Keratinocyte (primary cell): ENCODE measurements around the gene SRPK2. TPM values are rescaled to one million over a fixed set of nuclear protein-coding genes. Genes with fewer than 3 reads are reported as not detected.

ENCODE experiments used
- DNase-seq: peaks from one replicate; pipeline ENCODE4 v3.0.0-alpha.2; 2011; ENCODE audit warnings: low read depth, missing footprints, low spot score
- FAIRE-seq: peaks from 2 replicates; lab custom pipeline; 2011; peaks lifted over from hg19 to GRCh38; lab: Jason Lieb, UNC
- H2AFZ ChIP-seq: 2 replicates; pipeline ENCODE4 v1.6.0; 2012; ENCODE audit warnings: low read length, control low read depth, inconsistent platforms; ENCODE audit not compliant: control insufficient read depth
- H3K27ac ChIP-seq: 2 replicates; pipeline ENCODE4 v1.5.1; 2011; ENCODE audit warnings: low read length; ENCODE audit not compliant: control insufficient read depth, insufficient read depth
- H3K27me3 ChIP-seq: 3 replicates; pipeline ENCODE4 v1.6.0; 2011; ENCODE audit warnings: low read length; ENCODE audit not compliant: control insufficient read depth, insufficient read depth; ENCODE audit errors: extremely low read depth
- H3K36me3 ChIP-seq, 2 experiments: 2 replicates in 1 of 2; 3 replicates in 1 of 2; pipeline ENCODE4 v1.5.1; 2011; ENCODE audit warnings: low read length in 2 of 2, mild to moderate bottlenecking in 1 of 2; ENCODE audit not compliant: control insufficient read depth in 2 of 2, insufficient read depth in 2 of 2; ENCODE audit errors: extremely low read depth in 1 of 2
- H3K4me1 ChIP-seq: 3 replicates; pipeline ENCODE4 v1.5.1; 2011; ENCODE audit warnings: low read length; ENCODE audit not compliant: control insufficient read depth, insufficient read depth; ENCODE audit errors: extremely low read depth
- H3K4me2 ChIP-seq: 3 replicates; pipeline ENCODE4 v1.6.0; 2011; ENCODE audit warnings: low read depth, low read length; ENCODE audit not compliant: control insufficient read depth, insufficient read depth; ENCODE audit errors: extremely low read depth
- H3K4me3 ChIP-seq, 3 experiments: fragments of 200-600 bp in 1 of 3; sonication (generic) in 1 of 3; 2 replicates in 2 of 3; 3 replicates in 1 of 3; pipeline ENCODE4 v1.5.1; 2011 to 2016; ENCODE audit warnings: low read length in 3 of 3, mild to moderate bottlenecking in 3 of 3, control low read depth in 2 of 3, inconsistent platforms in 1 of 3, low read depth in 1 of 3, mixed read lengths in 1 of 3, mixed run types in 1 of 3, moderate library complexity in 1 of 3; ENCODE audit not compliant: control insufficient read depth in 2 of 3, insufficient read depth in 2 of 3; ENCODE audit errors: extremely low read depth in 1 of 3
- H3K79me2 ChIP-seq: 2 replicates; pipeline ENCODE4 v1.6.0; 2012; ENCODE audit warnings: low read length; ENCODE audit not compliant: control insufficient read depth, insufficient read depth
- H3K9ac ChIP-seq: 3 replicates; pipeline ENCODE4 v1.6.0; 2011; ENCODE audit warnings: low read length; ENCODE audit not compliant: control insufficient read depth, insufficient read depth; ENCODE audit errors: extremely low read depth
- H3K9me1 ChIP-seq: 3 replicates; pipeline ENCODE4 v1.6.0; 2011; ENCODE audit warnings: low read length; ENCODE audit not compliant: control insufficient read depth, insufficient read depth; ENCODE audit errors: extremely low read depth
- H3K9me3 ChIP-seq: 2 replicates; pipeline ENCODE4 v1.5.1; 2012; ENCODE audit warnings: low read depth, low read length; ENCODE audit not compliant: control insufficient read depth
- H4K20me1 ChIP-seq: 3 replicates; pipeline ENCODE4 v1.6.0; 2011; ENCODE audit warnings: low read length; ENCODE audit not compliant: control insufficient read depth, insufficient read depth; ENCODE audit errors: extremely low read depth
- EZH2 ChIP-seq: IDR thresholded peaks from one replicate; pipeline ENCODE4 v1.6.1; 2012; ENCODE audit warnings: inconsistent platforms, mild to moderate bottlenecking, low read length, moderate library complexity
- dilution Hi-C: fragments of 300-500 bp; cut with MboI; formaldehyde crosslinking; loops from one replicate; pipeline ENCODE4 v1.7.0; 2020; ENCODE audit warnings: low sequenced_read_pairs; ENCODE audit not compliant: extremely low pct_ligation_motif_present
- polyA plus RNA-seq, 5 experiments: library from polyadenylated mRNA; depleted of rRNA in 3 of 5; stranded (reverse) in 3 of 5; stranded (forward) in 1 of 5; unstranded in 1 of 5; fragments of >200 nt; gene quantifications; 1 replicate in 1 of 5; 2 replicates in 3 of 5; 3 replicates in 1 of 5; pipeline versions ENCODE4 v1.2.1 to v1.2.3, GENCODE V29; 2011 to 2012; ENCODE audit warnings: missing spikeins in 2 of 5, low read depth in 1 of 5, low replicate concordance in 1 of 5
- TF ChIP-seq, protein P1 (sequence below), 3 experiments: IDR thresholded peaks in 1 of 3; conservative IDR thresholded peaks in 1 of 3; optimal IDR thresholded peaks in 1 of 3; 2 replicates in 2 of 3; 3 replicates in 1 of 3; pipeline versions ENCODE3 to v1.5.1; 2011; ENCODE audit warnings: low read length in 3 of 3, mild to moderate bottlenecking in 3 of 3, moderate library complexity in 2 of 3, control low read depth in 1 of 3, inconsistent platforms in 1 of 3; ENCODE audit not compliant: insufficient read depth in 2 of 3; ENCODE audit errors: extremely low read depth in 1 of 3

SRPK2 gene
- polyA plus RNA-seq, 1 donor (not counting 4 experiments of a cell fraction or from before 2014, with no cell fraction given): 40.2 TPM

DNA sequence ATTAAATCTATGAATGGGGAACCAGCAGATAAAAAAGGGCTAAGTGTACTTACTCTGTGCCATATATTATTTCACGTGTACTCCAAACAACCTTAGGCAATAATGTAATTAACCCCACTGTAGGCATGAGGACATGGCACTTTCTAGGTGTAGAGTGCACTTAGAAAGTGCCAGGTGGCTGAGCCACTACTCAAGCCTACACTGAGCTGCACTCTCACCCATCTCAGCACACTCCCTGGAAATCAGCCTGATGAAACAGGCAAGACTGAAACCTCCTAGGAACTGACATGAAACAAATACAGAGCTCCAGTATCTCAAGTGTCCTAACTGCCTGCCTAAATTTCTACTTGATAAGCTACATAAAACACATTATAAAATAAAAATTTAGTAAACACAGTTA, 227.4 kb downstream of the SRPK2 start:
- Histone ChIP-seq H3K79me2 (no peaks in the 10 kb centered on the region), H2AFZ (no peak overlapping the region), H3K4me1 (no peaks in the 10 kb centered on the region), H3K36me3 (peaks cover 12 to 14% of the 10 kb centered on the region in 2 experiments), H3K9me1 (no peaks in the 10 kb centered on the region), H4K20me1 (no peaks in the 10 kb centered on the region), H3K9me3 (no peaks in the 10 kb centered on the region), H3K9ac (no peak overlapping the region), H3K4me3 (no peak overlapping the region), H3K27me3 (no peaks in the 10 kb centered on the region), H3K4me2 (no peak overlapping the region), H3K27ac (no peak overlapping the region)
- dilution Hi-C loops: no loop called here
- DNase-seq: no peak
- no peak for FAIRE-seq
- TF ChIP-seq EZH2: no peak
- TF ChIP-seq, protein P1, sequence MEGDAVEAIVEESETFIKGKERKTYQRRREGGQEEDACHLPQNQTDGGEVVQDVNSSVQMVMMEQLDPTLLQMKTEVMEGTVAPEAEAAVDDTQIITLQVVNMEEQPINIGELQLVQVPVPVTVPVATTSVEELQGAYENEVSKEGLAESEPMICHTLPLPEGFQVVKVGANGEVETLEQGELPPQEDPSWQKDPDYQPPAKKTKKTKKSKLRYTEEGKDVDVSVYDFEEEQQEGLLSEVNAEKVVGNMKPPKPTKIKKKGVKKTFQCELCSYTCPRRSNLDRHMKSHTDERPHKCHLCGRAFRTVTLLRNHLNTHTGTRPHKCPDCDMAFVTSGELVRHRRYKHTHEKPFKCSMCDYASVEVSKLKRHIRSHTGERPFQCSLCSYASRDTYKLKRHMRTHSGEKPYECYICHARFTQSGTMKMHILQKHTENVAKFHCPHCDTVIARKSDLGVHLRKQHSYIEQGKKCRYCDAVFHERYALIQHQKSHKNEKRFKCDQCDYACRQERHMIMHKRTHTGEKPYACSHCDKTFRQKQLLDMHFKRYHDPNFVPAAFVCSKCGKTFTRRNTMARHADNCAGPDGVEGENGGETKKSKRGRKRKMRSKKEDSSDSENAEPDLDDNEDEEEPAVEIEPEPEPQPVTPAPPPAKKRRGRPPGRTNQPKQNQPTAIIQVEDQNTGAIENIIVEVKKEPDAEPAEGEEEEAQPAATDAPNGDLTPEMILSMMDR (optimal IDR thresholded peaks at IDR 0.05 in 1 of 3, IDR thresholded peaks at IDR 0.05 in 1 of 3, conservative IDR thresholded peaks at IDR 0.05 in 1 of 3; ENCODE audit: extremely low read depth in 1 of 3, insufficient read depth in 2 of 3, low read length in 3 of 3): no peak

DNA sequence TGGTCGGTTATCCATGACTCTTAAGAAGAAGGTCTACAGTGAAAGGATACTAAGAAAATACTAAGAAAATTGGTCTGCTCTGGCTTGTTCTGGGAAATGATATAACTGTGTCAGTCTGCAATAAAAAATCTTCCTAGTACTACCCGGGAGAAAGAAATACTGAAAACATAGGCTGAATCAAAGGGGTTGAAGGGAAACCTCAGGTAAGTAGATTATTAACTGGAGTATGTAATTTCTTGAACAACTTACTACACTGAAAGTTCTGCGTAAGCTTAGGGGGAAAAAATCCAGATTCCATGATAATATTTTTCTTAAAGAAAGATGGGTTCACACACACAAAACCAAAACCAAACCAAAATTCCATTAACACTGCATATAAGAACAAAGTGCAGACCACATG, 231.4 kb downstream of the SRPK2 start:
- FAIRE-seq (no peak), DNase-seq (no peak)
- Histone ChIP-seq H3K27ac (no peak overlapping the region), H3K9me1 (no peaks in the 10 kb centered on the region), H3K4me2 (no peak overlapping the region), H2AFZ (no peak overlapping the region), H3K36me3 (peaks cover 3 to 11% of the 10 kb centered on the region in 2 experiments), H3K79me2 (no peaks in the 10 kb centered on the region), H3K9ac (no peak overlapping the region), H3K4me3 (no peak overlapping the region), H3K9me3 (no peaks in the 10 kb centered on the region), H4K20me1 (no peaks in the 10 kb centered on the region), H3K27me3 (no peaks in the 10 kb centered on the region), H3K4me1 (no peaks in the 10 kb centered on the region)
- TF ChIP-seq EZH2: no peak
- TF ChIP-seq, protein P1 (optimal IDR thresholded peaks at IDR 0.05 in 1 of 3, IDR thresholded peaks at IDR 0.05 in 1 of 3, conservative IDR thresholded peaks at IDR 0.05 in 1 of 3; ENCODE audit: extremely low read depth in 1 of 3, insufficient read depth in 2 of 3, low read length in 3 of 3): no peak
- dilution Hi-C loops: no loop called here
